Spleen (tissue), 11 donors: ENCODE measurements around the gene KLK6. TPM values are rescaled to one million over a fixed set of nuclear protein-coding genes. Genes with fewer than 3 reads are reported as not detected.
"Not testable (repeated sequence)": the region's sequence is repeated elsewhere in the genome, so short reads cannot be mapped to it uniquely, and the experiment has no call there.

Source experiments
- DNase-seq: peaks from one replicate; pipeline ENCODE4 v3.0.0-alpha.2; 2020
- H3K27ac ChIP-seq, 8 donors: fragments of 200-600 bp; sonication (generic) in 7 of 8; 1 replicate in 4 of 8; 2 replicates in 4 of 8; pipeline versions ENCODE4 v1.5.0 to v1.8.0; 2016 to 2021; ENCODE audit warnings: inconsistent platforms in 4 of 8, mild to moderate bottlenecking in 4 of 8, moderate library complexity in 1 of 8
- H3K27me3 ChIP-seq, 7 donors: fragments of 200-600 bp; sonication (generic) in 6 of 7; replicated peaks in 1 of 7; 1 replicate in 4 of 7; 2 replicates in 3 of 7; pipeline versions ENCODE4 v1.5.0 to v1.8.0; 2016 to 2021; ENCODE audit warnings: inconsistent platforms in 3 of 7, mild to moderate bottlenecking in 1 of 7
- H3K36me3 ChIP-seq, 6 donors: fragments of 200-600 bp; sonication (generic) in 5 of 6; 1 replicate in 4 of 6; 2 replicates in 2 of 6; pipeline versions ENCODE4 v1.5.0 to v1.8.0; 2016 to 2021; ENCODE audit warnings: inconsistent platforms in 2 of 6
- H3K4me1 ChIP-seq, 6 donors: fragments of 200-600 bp; sonication (generic) in 5 of 6; 1 replicate in 3 of 6; 2 replicates in 3 of 6; pipeline versions ENCODE4 v1.5.0 to v1.8.0; 2016 to 2021; ENCODE audit warnings: inconsistent platforms in 3 of 6
- H3K4me3 ChIP-seq, 8 donors: fragments of 200-600 bp; sonication (generic) in 7 of 8; 1 replicate in 4 of 8; 2 replicates in 4 of 8; pipeline versions ENCODE4 v1.5.0 to v1.8.0; 2016 to 2021; ENCODE audit warnings: inconsistent platforms in 4 of 8, mild to moderate bottlenecking in 4 of 8, moderate library complexity in 2 of 8
- H3K9me3 ChIP-seq, 8 donors: fragments of 200-600 bp; sonication (generic) in 7 of 8; 1 replicate in 4 of 8; 2 replicates in 4 of 8; pipeline versions ENCODE4 v1.5.0 to v1.8.0; 2016 to 2021; ENCODE audit warnings: inconsistent platforms in 4 of 8
- CTCF ChIP-seq, 11 experiments: fragments of 200-600 bp in 7 of 11; fragments of 450-650 bp in 4 of 11; sonication (generic) in 4 of 11; IDR thresholded peaks in 8 of 11; conservative IDR thresholded peaks in 3 of 11; 1 replicate in 7 of 11; 2 replicates in 4 of 11; pipeline versions ENCODE4 v1.4.0 to v1.8.0; 2016 to 2021; ENCODE audit warnings: antibody characterized with exemption in 11 of 11, inconsistent platforms in 4 of 11, mild to moderate bottlenecking in 1 of 11
- POLR2A ChIP-seq, 3 donors: fragments of 450-650 bp; IDR thresholded peaks; one replicate each; pipeline ENCODE4 v1.5.1; 2017; ENCODE audit warnings: antibody characterized with exemption in 3 of 3, mild to moderate bottlenecking in 1 of 3
- POLR2AphosphoS5 ChIP-seq, 3 donors: sonication (generic); formaldehyde crosslinking; IDR thresholded peaks; one replicate each; pipeline ENCODE4 v1.5.1; 2017; ENCODE audit warnings: antibody characterized with exemption in 3 of 3
- WGBS, 5 donors: extraction: QIAGEN DNeasy Blood & Tissue Kit in 3 of 5; methylation state at CpG; one replicate each; pipeline versions ENCODE4 v1.1.5 to v1.1.7; 2013 to 2018; 5-methylcytosine and 5-hydroxymethylcytosine counted together
- intact Hi-C: fragments of 100-400 bp; cut with DNase I; formaldehyde crosslinking; loops from one replicate; pipeline ENCODE4 v1.15.0; 2023; ENCODE audit warnings: low total_unique reads
- polyA plus RNA-seq, 3 donors: library from polyadenylated mRNA; stranded (reverse); fragments of 200-250 nt; gene quantifications; one replicate each; pipeline ENCODE4 v1.2.1, GENCODE V29; 2013
- total RNA-seq, 7 donors: library from RNA; depleted of rRNA in 3 of 7; stranded (reverse); fragments of >200 nt in 3 of 7; fragmentation: NEBNext Ultra II Directional in 4 of 7; extraction: Animal tissue kit (Norgen Biotek cat#: 25700) in 4 of 7; gene quantifications; one replicate each; pipeline versions ENCODE4 v1.1.0 to v1.2.1, GENCODE V29; 2016 to 2021
- donor health status: healthy with polysubstance abuse.
- donor health status: DM: no; HTN: no; CAD: no; lungs with moderate emphysema.
- donor health status: DM: no; HTN: no; CAD: no.
- donor health status: Bipolar disorder and iron deficiency.
- donor health status: healthy.
- donor health status: DM: no; HTN: no; CAD: no.
- donor health status: DM: yes; HTN: yes; CAD: no.

Gene KLK6
- total and polyA plus RNA-seq, 10 donors: 0.43 to 9.5 (median 2.8) TPM; not detected in 1

GRCh38 chr19:50994129-50994528 is 24.7 kb upstream of the KLK6 start:
- Histone ChIP-seq H3K36me3 (no peaks in the 10 kb centered on the region), H3K27me3 (peaks cover 0 to 39% (median 0%) of the 10 kb centered on the region in 7 donors), H3K4me1 (no peaks in the 10 kb centered on the region), H3K27ac (no peak overlapping the region), H3K9me3 (peaks cover 0 to 9% (median 4%) of the 10 kb centered on the region in 8 donors), H3K4me3 (no peak overlapping the region)
- no peak for TF ChIP-seq POLR2AphosphoS5 (IDR thresholded peaks at IDR 0.05)
- TF ChIP-seq POLR2A (IDR thresholded peaks at IDR 0.05): no peak
- TF ChIP-seq CTCF (IDR thresholded peaks at IDR 0.05 in 8 of 11, conservative IDR thresholded peaks at IDR 0.05 in 3 of 11): no peak
- intact Hi-C loops: no loop called here
- DNase-seq: no peak
- 68 to 91% (median 82%) methylated on average over 2 of the region's 2 CpGs for WGBS, 5 donors

- TF ChIP-seq CTCF (IDR thresholded peaks at IDR 0.05 in 8 of 11, conservative IDR thresholded peaks at IDR 0.05 in 3 of 11): no peak
- no peak for TF ChIP-seq POLR2A (IDR thresholded peaks at IDR 0.05)
- no peak for TF ChIP-seq POLR2AphosphoS5 (IDR thresholded peaks at IDR 0.05)
- intact Hi-C loops: no loop called here
- Histone ChIP-seq H3K27me3 (peaks cover 0 to 39% (median 0%) of the 10 kb centered on the region in 7 donors), H3K27ac (no peak overlapping the region), H3K4me1 (no peaks in the 10 kb centered on the region), H3K36me3 (no peaks in the 10 kb centered on the region), H3K4me3 (no peak overlapping the region), H3K9me3 (peaks cover 0 to 9% (median 4%) of the 10 kb centered on the region in 8 donors)
- no peak for DNase-seq
- 60 to 83% (median 72%) methylated on average over 2 of the region's 2 CpGs for WGBS, 5 donors
Observed at GRCh38 chr19:50992666-50993035, 23.3 kb upstream of the KLK6 start.

GRCh38 chr19:50984416-50984815 is 15.0 kb upstream of the KLK6 start:
- 78 to 86% (median 84%) methylated on average over 14 of the region's 14 CpGs for WGBS, 5 donors
- H3K36me3 ChIP-seq, H3K27ac ChIP-seq, H3K4me1 ChIP-seq, intact Hi-C loops, H3K4me3 ChIP-seq, DNase-seq, H3K9me3 ChIP-seq: not testable (repeated sequence)
- H3K27me3 ChIP-seq: peaks cover 0 to 75% (median 0%) of the 10 kb centered on the region in 7 donors

- no peak for DNase-seq
- intact Hi-C loops: no loop called here
- Histone ChIP-seq H3K36me3 (no peaks in the 10 kb centered on the region), H3K27ac (no peak within 1 kb of the TSS), H3K4me3 (no peak within 1 kb of the TSS), H3K4me1 (no peaks in the 10 kb centered on the region), H3K27me3 (peaks cover 0 to 75% (median 0%) of the 10 kb centered on the region in 7 donors), H3K9me3 (no peaks in the 10 kb centered on the region)
- TF ChIP-seq CTCF (IDR thresholded peaks at IDR 0.05 in 8 of 11, conservative IDR thresholded peaks at IDR 0.05 in 3 of 11) (no peak), POLR2AphosphoS5 (IDR thresholded peaks at IDR 0.05) (no peak), POLR2A (IDR thresholded peaks at IDR 0.05) (no peak)
- 16 to 32% (median 21%) methylated on average over 27 to 28 of the region's 28 CpGs for WGBS, 5 donors
Observed at GRCh38 chr19:50983625-50984292, 14.4 kb upstream of the KLK6 start, which contains the start of gene KLK7. TSS of gene KLK7 (minus strand) at chr19:50983917. CDS start at chr19:50982399, 1,518 bp downstream.
